Mesodermal cell (in vitro differentiated cells): Measurements from ENCODE around the gene TMUB1.

ENCODE experiments used
- H3K27ac ChIP-seq: 2 replicates; pipeline ENCODE4 v1.7.0; 2013; ENCODE audit warnings: mild to moderate bottlenecking, low read depth, low read length, moderate library complexity; ENCODE audit not compliant: severe bottlenecking
- H3K36me3 ChIP-seq: 2 replicates; pipeline ENCODE4 v1.7.1; 2013; ENCODE audit warnings: mild to moderate bottlenecking, low read length, moderate library complexity; ENCODE audit not compliant: control insufficient read depth, insufficient read depth
- H3K4me1 ChIP-seq: one replicate; pipeline ENCODE4 v1.7.1; 2013; ENCODE audit warnings: mild to moderate bottlenecking, low read length; ENCODE audit not compliant: insufficient read depth, control insufficient read depth, poor library complexity, severe bottlenecking
- H3K4me3 ChIP-seq: 2 replicates; pipeline ENCODE4 v1.7.0; 2013; ENCODE audit warnings: low read length, control low read depth, mild to moderate bottlenecking; ENCODE audit not compliant: insufficient read depth, poor library complexity, severe bottlenecking; ENCODE audit errors: extremely low read depth
- H3K9me3 ChIP-seq: 2 replicates; pipeline ENCODE4 v1.7.1; 2013; ENCODE audit warnings: mild to moderate bottlenecking, low read length, moderate library complexity; ENCODE audit not compliant: control insufficient read depth
- WGBS, 2 experiments: methylation state at CpG; one replicate each; pipeline ENCODE4 v1.1.5; 2013; ENCODE audit warnings: missing lambda C conversion rate in 2 of 2; ENCODE audit not compliant: insufficient coverage in 2 of 2; 5-methylcytosine and 5-hydroxymethylcytosine counted together

TMUB1 gene

GRCh38 chr7:151074817-151075661, 8.3 kb downstream of the TMUB1 start:
- Histone ChIP-seq H3K36me3 (peaks cover 84% of the 10 kb centered on the region), H3K4me3 (no peak overlapping the region), H3K9me3 (no peaks in the 10 kb centered on the region), H3K27ac (no peak overlapping the region), H3K4me1 (peaks cover 24% of the 10 kb centered on the region)
- WGBS, 2 experiments: 94 to 97% methylated on average over 25 of the region's 26 CpGs

GRCh38 chr7:151073990-151074389, 9.3 kb downstream of the TMUB1 start:
- 92 to 99% methylated on average over 8 to 13 of the region's 17 CpGs for WGBS, 2 experiments
- H3K9me3 ChIP-seq: no peaks in the 10 kb centered on the region
- no peak overlapping the region for H3K4me3 ChIP-seq
- H3K4me1 ChIP-seq: peaks cover 16% of the 10 kb centered on the region
- peaks cover 88% of the 10 kb centered on the region for H3K36me3 ChIP-seq
- no peak overlapping the region for H3K27ac ChIP-seq

GRCh38 chr7:151071032-151071866, 12.0 kb downstream of the TMUB1 start:
- 92 to 96% methylated on average over 33 to 36 of the region's 39 CpGs for WGBS, 2 experiments
- peaks cover 92% of the 10 kb centered on the region for H3K36me3 ChIP-seq
- H3K9me3 ChIP-seq: no peaks in the 10 kb centered on the region
- H3K27ac ChIP-seq: no peak overlapping the region
- peaks cover 15% of the 10 kb centered on the region for H3K4me1 ChIP-seq
- H3K4me3 ChIP-seq: no peak overlapping the region

- no peak overlapping the region for H3K4me3 ChIP-seq
- H3K9me3 ChIP-seq: no peaks in the 10 kb centered on the region
- no peak overlapping the region for H3K27ac ChIP-seq
- H3K4me1 ChIP-seq: peaks cover 15% of the 10 kb centered on the region
- WGBS, 2 experiments: 93 to 99% methylated on average over 9 to 15 of the region's 15 CpGs
- H3K36me3 ChIP-seq: peaks cover 92% of the 10 kb centered on the region
Observed at GRCh38 chr7:151070574-151070960, 12.7 kb downstream of the TMUB1 start.

- Histone ChIP-seq H3K4me3 (no peak overlapping the region), H3K27ac (no peak overlapping the region), H3K9me3 (no peaks in the 10 kb centered on the region), H3K36me3 (peaks cover 92% of the 10 kb centered on the region), H3K4me1 (peaks cover 15% of the 10 kb centered on the region)
- WGBS, 2 experiments: 90 to 98% methylated on average over 7 to 13 of the region's 17 CpGs
Observed at GRCh38 chr7:151069841-151070573, 13.3 kb downstream of the TMUB1 start.

- WGBS, 2 experiments: 67 to 72% methylated on average over 10 to 11 of the region's 12 CpGs
- Histone ChIP-seq H3K9me3 (no peaks in the 10 kb centered on the region), H3K36me3 (peaks cover 92% of the 10 kb centered on the region), H3K4me1 (peaks cover 23% of the 10 kb centered on the region), H3K4me3 (no peak overlapping the region), H3K27ac (peak overlapping the region; percentile 81)
Observed at GRCh38 chr7:151068069-151068773, 15.1 kb downstream of the TMUB1 start.

- Histone ChIP-seq H3K9me3 (no peaks in the 10 kb centered on the region), H3K36me3 (peaks cover 80% of the 10 kb centered on the region), H3K4me3 (no peak overlapping the region), H3K27ac (no peak overlapping the region), H3K4me1 (peaks cover 34% of the 10 kb centered on the region)
- 96% methylated on average over 36 to 39 of the region's 39 CpGs for WGBS, 2 experiments
Observed at GRCh38 chr7:151066273-151066974, 16.9 kb downstream of the TMUB1 start.

GRCh38 chr7:151065516-151065915, 17.8 kb downstream of the TMUB1 start:
- Histone ChIP-seq H3K9me3 (no peaks in the 10 kb centered on the region), H3K4me3 (no peak overlapping the region), H3K4me1 (peaks cover 41% of the 10 kb centered on the region), H3K27ac (no peak overlapping the region), H3K36me3 (peaks cover 71% of the 10 kb centered on the region)
- 98 to 99% methylated on average over 14 of the region's 14 CpGs for WGBS, 2 experiments

- Histone ChIP-seq H3K27ac (no peak overlapping the region), H3K4me1 (peaks cover 41% of the 10 kb centered on the region), H3K36me3 (peaks cover 66% of the 10 kb centered on the region), H3K9me3 (no peaks in the 10 kb centered on the region), H3K4me3 (no peak overlapping the region)
- WGBS, 2 experiments: 96 to 100% methylated on average over 1 to 5 of the region's 6 CpGs
Observed at GRCh38 chr7:151064993-151065392, 18.3 kb downstream of the TMUB1 start.
